Gastrocnemius medialis (tissue), 4 donors: ENCODE results near the gene TPSB2. TPM values are rescaled to one million over a fixed set of nuclear protein-coding genes. Genes with fewer than 3 reads are reported as not detected.
"Not testable (repeated sequence)": the region's sequence is repeated elsewhere in the genome, so short reads cannot be mapped to it uniquely, and the experiment has no call there.

Experiments used
- ATAC-seq, 2 donors: fragments of 150-250 bp; one replicate each; pipeline ENCODE4 v1.9.1; 2016
- DNase-seq, 2 donors: peaks; one replicate each; pipeline ENCODE4 v3.0.0-alpha.2; 2019
- H3K27ac ChIP-seq, 4 donors: fragments of 200-600 bp; sonication (generic); 1 replicate in 1 of 4; 2 replicates in 3 of 4; pipeline ENCODE4 v1.5.1; 2016 to 2018; ENCODE audit warnings: mild to moderate bottlenecking in 2 of 4, moderate library complexity in 1 of 4
- H3K27me3 ChIP-seq, 3 donors: fragments of 200-600 bp; sonication (generic) in 2 of 3; 1 replicate in 1 of 3; 2 replicates in 2 of 3; pipeline versions ENCODE4 v1.5.1 to v1.6.0; 2016 to 2019; ENCODE audit warnings: mild to moderate bottlenecking in 1 of 3, moderate library complexity in 1 of 3
- H3K36me3 ChIP-seq, 2 donors: fragments of 200-600 bp; sonication (generic) in 1 of 2; one replicate each; pipeline ENCODE4 v1.5.1; 2017 to 2018
- H3K4me1 ChIP-seq, 2 donors: fragments of 200-600 bp; sonication (generic) in 1 of 2; one replicate each; pipeline ENCODE4 v1.5.1; 2016 to 2017; ENCODE audit warnings: mild to moderate bottlenecking in 2 of 2
- H3K4me3 ChIP-seq, 4 donors: fragments of 200-600 bp; sonication (generic) in 3 of 4; 1 replicate in 1 of 4; 2 replicates in 3 of 4; pipeline ENCODE4 v1.5.1; 2016 to 2019; ENCODE audit warnings: mild to moderate bottlenecking in 2 of 4
- H3K9me3 ChIP-seq, 3 donors: fragments of 200-600 bp; sonication (generic) in 2 of 3; 1 replicate in 1 of 3; 2 replicates in 2 of 3; pipeline ENCODE4 v1.5.1; 2016 to 2019
- POLR2A ChIP-seq, 2 donors: fragments of 450-650 bp; IDR thresholded peaks; one replicate each; pipeline ENCODE4 v1.6.1; 2017; ENCODE audit warnings: antibody characterized with exemption in 2 of 2, mild to moderate bottlenecking in 2 of 2, moderate library complexity in 2 of 2
- in situ Hi-C, 4 donors: fragments of 200-750 bp; cut with MboI; loops; one replicate each; pipeline versions ENCODE4 v1.15.0 to v1.8.0; 2017; ENCODE audit warnings: low sequenced_read_pairs in 4 of 4
- intact Hi-C: fragments of 100-400 bp; cut with DNase I; formaldehyde crosslinking; loops from one replicate; pipeline ENCODE4 v1.15.1; 2023; ENCODE audit warnings: low total_unique reads
- total RNA-seq, 4 donors: library from RNA; depleted of rRNA; stranded (reverse); fragments of >200 nt; gene quantifications; one replicate each; pipeline versions ENCODE4 v1.1.0 to v1.2.3, GENCODE V29; 2016
- TF ChIP-seq, protein P1 (sequence below), 5 experiments: fragments of 450-650 bp in 3 of 5; fragments of 200-600 bp in 2 of 5; sonication (generic) in 2 of 5; IDR thresholded peaks in 4 of 5; conservative IDR thresholded peaks in 1 of 5; 1 replicate in 4 of 5; 2 replicates in 1 of 5; pipeline ENCODE4 v1.5.1; 2016 to 2019; ENCODE audit warnings: antibody characterized with exemption in 5 of 5, mild to moderate bottlenecking in 3 of 5, moderate library complexity in 3 of 5

The TPSB2 gene
- total RNA-seq, 4 donors from 2014 or later, result 3.7 to 14.3 (median 9.5) TPM

GRCh38 chr16:1202274-1202673, 27.7 kb downstream of the TPSB2 start:
- H3K9me3 ChIP-seq, result no peaks in the 10 kb centered on the region
- ATAC-seq (no peak), DNase-seq (no peak)
- TF ChIP-seq POLR2A (IDR thresholded peaks at IDR 0.05), result no peak
- TF ChIP-seq, protein P1, sequence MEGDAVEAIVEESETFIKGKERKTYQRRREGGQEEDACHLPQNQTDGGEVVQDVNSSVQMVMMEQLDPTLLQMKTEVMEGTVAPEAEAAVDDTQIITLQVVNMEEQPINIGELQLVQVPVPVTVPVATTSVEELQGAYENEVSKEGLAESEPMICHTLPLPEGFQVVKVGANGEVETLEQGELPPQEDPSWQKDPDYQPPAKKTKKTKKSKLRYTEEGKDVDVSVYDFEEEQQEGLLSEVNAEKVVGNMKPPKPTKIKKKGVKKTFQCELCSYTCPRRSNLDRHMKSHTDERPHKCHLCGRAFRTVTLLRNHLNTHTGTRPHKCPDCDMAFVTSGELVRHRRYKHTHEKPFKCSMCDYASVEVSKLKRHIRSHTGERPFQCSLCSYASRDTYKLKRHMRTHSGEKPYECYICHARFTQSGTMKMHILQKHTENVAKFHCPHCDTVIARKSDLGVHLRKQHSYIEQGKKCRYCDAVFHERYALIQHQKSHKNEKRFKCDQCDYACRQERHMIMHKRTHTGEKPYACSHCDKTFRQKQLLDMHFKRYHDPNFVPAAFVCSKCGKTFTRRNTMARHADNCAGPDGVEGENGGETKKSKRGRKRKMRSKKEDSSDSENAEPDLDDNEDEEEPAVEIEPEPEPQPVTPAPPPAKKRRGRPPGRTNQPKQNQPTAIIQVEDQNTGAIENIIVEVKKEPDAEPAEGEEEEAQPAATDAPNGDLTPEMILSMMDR (IDR thresholded peaks at IDR 0.05 in 4 of 5, conservative IDR thresholded peaks at IDR 0.05 in 1 of 5), result no peak
- no peaks in the 10 kb centered on the region for H3K36me3 ChIP-seq
- H3K4me3 ChIP-seq, result no peak overlapping the region
- peaks cover 0 to 6% (median 3%) of the 10 kb centered on the region in 3 donors for H3K27me3 ChIP-seq
- H3K27ac ChIP-seq, result no peak overlapping the region
- intact Hi-C loops (no loop called here), in situ Hi-C loops (no loop called here)
- H3K4me1 ChIP-seq, result no peaks in the 10 kb centered on the region

GRCh38 chr16:1201444-1201843, 28.5 kb downstream of the TPSB2 start:
- Histone ChIP-seq H3K27ac (no peak overlapping the region), H3K4me1 (no peaks in the 10 kb centered on the region), H3K36me3 (no peaks in the 10 kb centered on the region), H3K27me3 (peaks cover 0 to 6% (median 5%) of the 10 kb centered on the region in 3 donors), H3K9me3 (no peaks in the 10 kb centered on the region), H3K4me3 (no peak overlapping the region)
- in situ Hi-C loops, result no loop called here
- intact Hi-C loops, result no loop called here
- DNase-seq (no peak), ATAC-seq (no peak)
- TF ChIP-seq, protein P1 (IDR thresholded peaks at IDR 0.05 in 4 of 5, conservative IDR thresholded peaks at IDR 0.05 in 1 of 5), result no peak
- TF ChIP-seq POLR2A (IDR thresholded peaks at IDR 0.05), result no peak

- ATAC-seq (no peak), DNase-seq (no peak)
- intact Hi-C loops, result no loop called here
- H3K9me3 ChIP-seq, result no peaks in the 10 kb centered on the region
- peaks cover 0 to 12% (median 5%) of the 10 kb centered on the region in 3 donors for H3K27me3 ChIP-seq
- in situ Hi-C loops, result no loop called here
- no peaks in the 10 kb centered on the region for H3K36me3 ChIP-seq
- H3K4me1 ChIP-seq, result no peaks in the 10 kb centered on the region
- no peak overlapping the region for H3K27ac ChIP-seq
- H3K4me3 ChIP-seq, result no peak overlapping the region
- TF ChIP-seq, protein P1 (IDR thresholded peaks at IDR 0.05 in 4 of 5, conservative IDR thresholded peaks at IDR 0.05 in 1 of 5), result no peak
- TF ChIP-seq POLR2A (IDR thresholded peaks at IDR 0.05), result no peak
Observed at GRCh38 chr16:1200014-1200627, 29.9 kb downstream of the TPSB2 start.

DNA sequence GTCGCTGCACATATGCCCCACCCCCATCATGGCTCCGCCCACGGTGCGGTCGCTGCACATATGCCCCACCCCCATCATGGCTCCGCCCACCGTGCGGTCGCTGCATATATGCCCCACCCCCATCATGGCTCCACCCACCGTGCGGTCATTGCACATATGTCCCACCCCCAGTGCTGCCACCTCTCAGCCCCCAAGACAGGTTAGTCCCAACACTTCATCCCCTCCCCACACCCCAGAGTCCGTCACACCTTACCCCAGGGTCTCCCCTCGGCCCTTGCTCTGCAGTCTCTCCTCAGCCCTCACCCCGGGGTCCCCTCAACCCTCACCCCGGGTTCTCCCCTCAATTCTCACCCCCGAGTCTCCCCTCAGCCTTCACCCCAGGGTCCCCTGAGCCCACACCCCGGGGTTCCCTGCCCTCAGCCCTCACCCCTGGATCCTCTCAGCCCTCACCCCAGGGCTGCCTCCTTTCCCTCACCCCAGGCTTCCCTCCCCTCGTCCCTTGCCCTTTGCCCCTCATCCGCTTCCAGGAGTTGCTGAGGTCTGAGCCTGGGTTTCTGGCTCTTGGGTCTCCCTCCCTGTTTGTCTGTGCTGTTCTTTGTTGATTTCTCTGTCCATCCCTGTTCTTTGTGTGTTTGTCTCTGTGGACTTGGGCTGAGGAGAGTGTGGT, 30.5 kb downstream of the TPSB2 start:
- in situ Hi-C loops (no loop called here), intact Hi-C loops (no loop called here)
- no peak overlapping the region for H3K27ac ChIP-seq

GRCh38 chr16:1198671-1199346, 31.2 kb downstream of the TPSB2 start:
- H3K4me1 ChIP-seq, H3K36me3 ChIP-seq, H3K4me3 ChIP-seq, intact Hi-C loops, H3K27ac ChIP-seq, H3K9me3 ChIP-seq, ATAC-seq, in situ Hi-C loops, DNase-seq: not testable (repeated sequence)
- peaks cover 3 to 23% (median 5%) of the 10 kb centered on the region in 3 donors for H3K27me3 ChIP-seq

More for the DNA sequence above, 30.5 kb downstream of the TPSB2 start:
- ATAC-seq (no peak), DNase-seq (no peak)
- TF ChIP-seq, protein P1 (IDR thresholded peaks at IDR 0.05 in 4 of 5, conservative IDR thresholded peaks at IDR 0.05 in 1 of 5), result no peak
- TF ChIP-seq POLR2A (IDR thresholded peaks at IDR 0.05), result no peak
- no peaks in the 10 kb centered on the region for H3K36me3 ChIP-seq
- H3K4me3 ChIP-seq, result no peak overlapping the region
- H3K9me3 ChIP-seq, result no peaks in the 10 kb centered on the region
- no peaks in the 10 kb centered on the region for H3K4me1 ChIP-seq
- peaks cover under 1 to 17% (median 5%) of the 10 kb centered on the region in 3 donors for H3K27me3 ChIP-seq
